Smooth muscle cell of the pulmonary artery (primary cell): ENCODE results near the gene BMP3. TPM values are rescaled to one million over a fixed set of nuclear protein-coding genes. Genes with fewer than 3 reads are reported as not detected.

Experiments
- total RNA-seq: library from RNA; depleted of rRNA; stranded (reverse); fragments of >200 nt; gene quantifications from 2 replicates; pipeline ENCODE4 v1.2.3, GENCODE V29; 2014

BMP3 gene
- total RNA-seq: 0.13 TPM in 2 replicates

GRCh38 chr4:81030061-81030980 lies at the start of gene BMP3:
BMP3 (plus strand) TSS chr4:81030708; CDS start chr4:81031285, 577 bp downstream.

Other genes with a start within 250 kb of the BMP3 start
- gene PRKG2, start 184.5 kb downstream of the BMP3 start, total RNA-seq: 0.36 and 1.8 TPM in 2 replicates